CMK (cell line): ENCODE measurements around the gene IP6K1.
"Not testable (repeated sequence)": the region's sequence is repeated elsewhere in the genome, so short reads cannot be mapped to it uniquely, and the experiment has no call there.

ENCODE experiments used
- DNase-seq: peaks from one replicate; pipeline ENCODE4 v3.0.0-alpha.2; 2010; ENCODE audit warnings: low read depth

The IP6K1 gene

DNA sequence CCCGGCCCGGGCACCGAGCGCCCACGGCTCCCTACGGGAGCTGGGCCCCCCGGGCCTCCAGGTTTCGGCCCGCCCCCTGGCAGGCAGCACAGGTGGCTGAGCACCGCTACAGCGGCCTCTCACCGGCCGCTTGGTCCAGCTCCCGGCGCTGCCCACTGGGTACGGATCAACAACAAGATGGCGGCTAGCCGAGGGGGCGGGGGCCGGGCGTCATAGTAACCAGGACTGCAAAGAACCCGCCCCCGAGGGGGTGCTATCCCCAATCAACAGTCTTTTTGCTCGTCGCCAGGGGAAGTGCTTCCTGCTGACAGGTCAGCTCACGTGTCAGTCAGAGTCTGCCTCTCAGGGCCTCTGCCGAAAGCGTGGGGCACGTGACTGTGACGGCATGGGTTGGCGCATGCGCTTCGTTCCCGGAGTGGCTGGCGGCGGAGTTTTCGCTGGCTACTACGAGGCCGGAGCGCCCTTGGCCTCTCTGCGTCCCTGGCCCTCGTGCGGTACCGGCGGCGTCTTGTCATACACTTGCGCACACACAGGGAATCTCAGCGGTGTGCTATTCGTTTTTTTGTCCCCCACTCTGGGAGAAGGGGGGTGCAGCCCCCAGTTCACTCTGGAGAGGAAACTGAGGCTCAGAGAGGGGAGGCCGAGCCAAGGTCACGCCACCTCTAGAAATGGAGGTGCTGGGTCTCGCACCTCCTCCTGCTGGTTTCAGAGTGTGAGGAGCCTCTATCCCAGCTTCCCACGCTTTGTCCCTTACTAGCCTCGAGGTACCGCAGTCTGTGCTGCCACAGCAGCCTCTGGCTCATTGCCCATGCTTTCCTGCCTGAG lies at the start of gene IP6K1:
Gene IP6K1 (minus strand): TSS at position 186 of the 825 bp plus-strand sequence. CDS start 38,502 bp downstream, outside the sequence.
- DNase-seq: peak; percentile 100

DNA sequence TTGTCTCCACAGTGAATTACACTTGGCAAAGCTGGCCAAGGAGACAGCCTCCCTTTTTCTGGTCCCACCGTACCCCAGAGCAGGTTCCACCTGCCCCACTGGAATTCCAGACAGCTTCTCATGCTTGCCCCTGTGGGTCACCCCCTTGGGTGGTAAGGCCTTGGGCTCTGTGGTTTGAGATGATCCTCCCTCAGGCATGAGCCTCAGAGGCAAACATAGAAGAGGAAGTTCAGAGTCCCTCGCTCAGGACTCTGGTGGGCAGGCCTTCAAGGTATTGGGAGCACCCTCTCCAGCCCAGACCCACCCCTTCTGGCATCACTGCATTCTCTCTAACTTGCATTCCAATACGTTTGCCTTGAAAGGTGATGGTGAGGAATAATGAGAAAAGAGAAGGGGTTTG lies 45.0 kb upstream of the IP6K1 start:
- DNase-seq: no peak

DNA sequence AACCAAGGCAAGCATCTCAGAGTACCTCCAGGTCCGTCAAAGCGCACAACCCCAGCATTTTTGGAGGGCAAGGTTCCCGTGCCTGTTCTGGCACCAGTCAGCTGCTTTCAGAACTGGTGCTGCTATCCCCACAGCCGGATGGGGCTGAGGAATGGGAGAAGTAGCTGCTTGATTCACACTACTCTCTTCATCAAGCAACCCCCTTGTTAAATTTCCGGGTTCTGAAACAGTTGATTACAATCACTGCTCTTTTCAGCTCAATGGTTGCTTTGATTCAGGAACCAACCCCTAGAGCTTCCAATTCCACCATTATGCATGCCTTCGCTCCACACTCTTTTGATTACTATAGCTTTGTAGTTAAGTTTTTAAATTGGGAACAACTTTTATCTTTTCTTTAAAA lies 39.7 kb upstream of the IP6K1 start:
- no peak for DNase-seq

DNA sequence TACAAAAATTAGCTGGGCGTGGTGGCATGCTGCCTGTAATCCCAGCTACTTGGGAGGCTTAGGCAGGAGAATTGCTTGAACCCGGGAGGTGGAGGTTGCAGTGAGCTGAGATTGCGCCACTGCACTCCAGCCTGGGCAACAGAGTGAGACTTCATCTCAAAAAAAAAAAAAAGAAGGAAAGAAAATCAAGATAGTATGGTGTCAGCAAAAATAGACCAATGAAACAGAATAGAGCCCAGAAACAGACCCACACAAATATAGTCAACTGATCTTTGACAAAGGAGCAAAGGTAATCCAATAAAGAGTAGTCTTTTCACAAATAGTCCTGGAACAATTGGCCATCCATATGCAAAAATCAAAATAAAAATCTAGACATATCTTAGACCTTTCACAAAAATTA lies 36.8 kb upstream of the IP6K1 start:
- not testable (repeated sequence) for DNase-seq

DNA sequence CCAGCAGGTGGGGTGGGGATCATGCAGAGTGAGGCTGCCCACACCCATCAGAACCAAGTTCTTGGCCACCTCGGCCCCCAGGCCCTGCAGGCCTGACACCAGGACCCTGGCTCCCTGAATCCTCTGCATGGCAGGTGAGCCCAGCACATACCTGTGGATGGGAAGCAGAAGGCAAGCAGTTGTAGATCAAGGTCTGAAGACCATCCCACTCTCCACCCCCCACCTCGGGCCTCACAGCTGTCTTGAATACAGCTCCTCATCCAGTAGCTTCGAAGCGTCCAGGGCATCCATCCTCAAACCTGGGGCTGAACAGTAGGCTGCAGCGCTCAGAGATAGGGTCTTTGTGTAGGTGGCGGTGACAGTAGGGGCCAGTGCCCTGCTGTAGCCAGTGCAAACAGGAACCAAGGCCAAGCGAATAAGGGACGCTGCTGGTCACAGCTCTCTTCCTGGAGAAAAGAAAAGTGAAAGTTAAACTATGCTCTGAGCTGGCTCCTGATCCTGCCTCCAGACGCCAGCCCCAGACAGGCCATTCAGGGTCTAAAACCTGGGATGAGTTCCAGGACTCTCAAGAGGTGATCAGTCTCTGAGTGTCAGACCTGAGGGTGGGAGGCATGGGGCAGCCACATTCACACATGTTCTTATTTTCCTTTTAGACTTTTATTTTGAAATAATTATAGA lies 27.3 kb upstream of the IP6K1 start, which contains the start of gene UBA7:
Gene UBA7 (minus strand): TSS at position 457 of the 678 bp plus-strand sequence. CDS start 166 bp downstream, at position 291.
- DNase-seq: no peak

DNA sequence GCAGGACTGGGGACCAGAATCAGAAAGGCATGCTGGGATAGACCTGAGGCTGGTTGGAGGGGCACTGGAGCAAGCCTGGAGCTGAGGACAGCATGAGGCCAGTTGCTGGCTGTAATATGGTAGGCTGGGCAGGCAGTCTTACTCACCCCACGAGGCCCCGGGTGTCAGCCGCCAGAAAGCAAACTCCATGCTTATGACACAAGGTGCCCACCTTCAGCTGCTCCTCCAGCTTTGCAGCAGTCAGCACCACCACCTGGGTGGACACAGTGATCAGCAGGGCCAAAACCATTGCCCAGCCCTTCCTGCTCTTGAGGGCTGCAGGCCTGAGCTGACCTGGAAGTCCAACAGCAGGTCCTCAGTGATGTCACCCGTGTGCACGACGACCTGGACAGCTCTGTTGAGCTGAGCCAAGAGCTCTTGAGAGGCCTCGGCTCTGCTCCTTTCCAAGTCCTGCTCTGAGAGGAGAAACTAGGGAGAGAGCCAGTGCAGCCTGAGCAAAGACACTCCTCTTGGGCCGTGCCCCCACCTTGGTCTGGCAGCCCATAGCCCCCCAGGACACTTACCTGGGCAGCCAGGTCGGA lies 26.7 kb upstream of the IP6K1 start:
- DNase-seq: no peak

DNA sequence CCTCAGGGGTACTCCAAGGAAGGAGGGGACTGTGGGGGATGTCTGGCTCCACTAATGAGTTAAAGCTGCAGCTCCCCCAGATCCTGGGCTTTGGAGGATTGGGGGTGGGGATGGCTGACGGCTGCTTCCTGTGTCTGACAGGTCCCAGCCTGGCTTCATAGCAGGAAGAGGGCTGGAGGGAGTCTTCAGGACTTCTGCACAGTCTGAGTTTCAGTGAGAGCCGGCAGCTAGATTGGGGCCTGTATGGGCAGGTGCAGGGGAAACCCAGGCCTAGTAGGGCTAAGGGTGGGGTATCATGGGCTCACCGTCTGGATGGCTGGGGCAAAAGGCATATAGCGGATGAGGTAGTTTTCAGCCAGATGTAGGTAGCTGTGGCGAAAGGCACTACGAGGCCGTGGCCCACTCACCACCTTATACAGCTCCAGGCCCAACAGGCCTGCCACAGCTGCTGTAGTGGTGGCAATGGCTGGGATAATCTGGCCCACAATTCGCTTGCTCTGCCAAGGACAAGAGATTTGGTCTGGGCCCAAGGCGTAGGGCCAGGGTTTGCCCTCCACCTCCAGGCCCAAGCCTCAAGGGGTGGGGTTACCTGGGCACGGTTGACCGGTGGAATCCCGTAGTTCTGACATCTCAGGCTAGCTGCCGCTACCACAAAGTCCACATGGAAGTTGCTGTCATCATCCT lies 21.2 kb upstream of the IP6K1 start:
- peak; percentile 87 for DNase-seq

DNA sequence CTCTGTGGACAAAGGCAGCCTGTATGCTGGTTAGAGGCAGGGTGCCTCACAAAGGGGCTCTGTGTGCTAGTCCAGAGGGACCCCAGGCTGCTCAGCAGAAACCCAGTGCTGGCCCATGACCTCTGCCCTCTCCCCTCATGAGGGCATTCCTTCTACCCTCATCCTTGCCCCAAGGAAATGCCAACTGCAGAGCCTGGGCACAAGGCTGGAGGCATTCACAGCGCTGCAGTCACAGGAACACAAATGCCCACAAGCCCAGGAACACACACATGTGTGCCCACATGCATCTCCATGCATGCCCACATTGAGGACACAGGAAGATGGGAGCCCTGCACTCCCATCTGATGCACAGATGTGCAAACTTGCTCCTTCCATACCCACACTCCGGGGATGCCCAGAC lies 20.5 kb upstream of the IP6K1 start:
- DNase-seq: no peak

DNA sequence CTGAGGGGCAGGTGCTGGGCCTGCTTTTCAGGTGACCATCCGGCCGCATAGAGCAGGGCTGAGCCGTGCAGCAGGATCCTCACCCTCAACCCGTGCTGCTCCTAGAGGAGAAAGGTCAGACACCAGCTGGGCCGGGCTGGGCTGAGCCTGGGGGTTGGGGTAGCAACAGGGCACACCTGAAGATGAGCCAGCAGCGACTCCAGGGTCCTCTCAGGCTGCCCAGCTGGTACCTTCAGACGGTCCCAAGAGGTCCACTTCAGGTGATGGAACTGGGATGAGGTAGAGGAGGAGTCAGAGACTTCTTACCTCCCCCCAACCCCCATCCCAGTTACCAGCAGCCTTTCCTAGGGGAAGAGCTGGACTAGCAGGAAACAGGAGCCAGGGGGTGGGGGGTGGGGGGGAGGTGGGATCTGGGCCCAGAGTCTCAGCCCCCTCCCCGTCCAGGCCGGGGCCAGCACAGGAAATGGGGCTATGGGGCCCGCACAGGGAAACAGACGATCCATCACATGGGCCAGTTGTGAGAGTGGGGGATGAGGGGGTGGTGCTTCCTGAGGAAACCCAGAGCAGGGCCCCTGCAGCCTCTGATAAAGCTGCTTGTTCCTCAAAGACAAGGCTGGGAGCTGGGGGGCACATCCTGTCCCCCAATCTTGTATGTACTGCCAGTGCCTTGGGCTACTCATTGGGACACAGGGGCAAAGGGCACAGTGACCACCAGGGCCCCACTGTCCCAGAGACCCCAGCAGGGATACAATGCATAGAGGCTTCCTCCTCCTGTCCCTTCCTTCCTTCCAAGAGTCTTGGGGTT lies 19.8 kb upstream of the IP6K1 start:
- DNase-seq: peak; percentile 95

DNA sequence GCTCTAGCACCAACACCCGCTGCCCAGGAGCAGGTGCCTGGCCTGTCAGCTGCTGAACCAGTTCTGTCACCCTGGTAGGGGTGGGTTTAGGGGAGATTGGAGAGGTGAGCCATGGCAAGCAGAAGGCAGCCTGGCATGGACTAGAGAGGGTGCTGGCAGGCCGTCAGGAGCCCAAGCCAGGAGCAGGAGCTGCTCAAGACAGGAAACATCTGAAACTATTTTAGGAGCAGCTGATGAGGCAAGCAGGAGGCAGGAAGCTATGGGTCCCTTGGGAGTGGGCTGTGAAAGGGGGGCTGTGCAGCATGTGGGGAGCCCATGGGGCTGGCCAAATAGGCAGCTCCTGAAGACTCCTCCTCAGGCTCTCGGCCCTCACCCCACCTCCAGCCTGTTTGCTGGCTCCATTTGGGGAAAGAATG lies 19.0 kb upstream of the IP6K1 start:
- no peak for DNase-seq

DNA sequence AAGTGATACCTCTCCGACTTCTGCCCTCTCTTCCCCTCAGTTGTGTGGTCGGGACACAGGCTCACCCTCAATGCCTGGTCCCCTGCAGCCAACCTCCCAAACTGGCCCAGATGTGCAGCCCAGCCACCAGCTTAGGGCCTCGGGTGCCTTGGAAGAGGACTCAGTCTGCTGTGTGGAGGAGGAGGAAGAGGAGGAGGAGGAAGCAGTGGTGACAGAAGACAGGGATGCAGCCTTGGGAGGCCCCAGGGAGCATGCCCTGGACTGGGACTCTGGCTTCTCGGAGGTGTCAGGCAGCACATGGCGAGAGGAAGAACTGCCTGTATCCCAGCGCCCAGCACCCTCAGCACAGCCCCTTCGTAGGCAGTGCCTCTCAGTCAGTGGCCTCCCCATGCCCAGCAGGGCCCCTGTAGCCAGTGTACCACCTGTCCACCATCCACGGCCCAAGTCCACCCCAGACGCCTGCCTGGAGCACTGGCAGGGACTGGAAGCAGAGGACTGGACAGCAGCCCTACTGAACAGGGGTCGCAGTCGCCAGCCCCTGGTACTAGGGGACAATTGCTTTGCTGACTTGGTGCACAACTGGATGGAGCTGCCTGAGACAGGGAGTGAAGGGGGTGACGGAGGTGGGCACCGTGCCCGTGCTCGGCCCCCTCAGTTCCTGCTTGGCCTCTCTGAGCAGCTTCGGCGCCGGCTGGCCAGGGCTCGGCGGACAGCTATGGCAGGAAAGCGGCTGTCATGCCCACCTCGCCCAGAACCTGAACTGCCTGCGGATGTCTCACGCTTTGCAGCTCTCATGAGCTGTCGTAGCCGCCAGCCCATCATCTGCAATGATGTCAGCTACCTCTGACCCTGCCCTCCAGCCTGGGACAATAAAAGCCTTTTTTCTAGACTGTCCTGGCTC lies 18.0 kb upstream of the IP6K1 start:
- DNase-seq: no peak

DNA sequence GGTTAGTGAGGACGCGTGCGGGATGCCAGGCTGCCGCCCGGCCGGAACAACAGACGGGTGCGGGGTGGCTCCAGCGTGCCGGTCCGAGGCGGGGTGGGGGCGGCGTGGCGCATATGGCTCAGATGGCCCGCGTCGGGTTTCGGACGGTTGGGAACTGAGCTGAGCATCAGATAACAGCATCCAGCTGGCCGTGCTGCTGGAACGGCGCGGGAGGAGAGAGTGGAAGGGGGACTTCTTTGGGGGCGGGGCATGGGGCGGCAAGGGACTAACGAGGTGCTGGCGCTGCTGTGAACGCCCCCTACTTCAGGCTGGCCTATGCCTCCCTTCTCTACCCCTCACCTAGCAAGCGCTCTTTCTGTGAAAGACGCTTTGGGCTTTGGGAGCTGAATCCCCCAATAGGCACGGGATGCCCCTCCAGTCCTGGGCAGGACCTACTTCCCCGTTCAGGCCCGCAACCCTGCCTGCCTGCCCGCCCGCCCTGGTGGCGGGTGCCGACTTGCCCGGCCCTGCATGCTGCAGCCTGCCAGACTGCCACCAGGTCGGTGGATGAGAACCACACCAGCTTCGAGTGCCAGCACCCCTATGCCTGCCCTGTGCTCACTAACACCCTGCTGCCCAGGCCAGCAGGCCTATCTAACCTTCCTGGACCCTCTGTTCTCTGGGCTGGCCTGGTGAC lies 17.3 kb upstream of the IP6K1 start:
- peak; percentile 74 for DNase-seq

DNA sequence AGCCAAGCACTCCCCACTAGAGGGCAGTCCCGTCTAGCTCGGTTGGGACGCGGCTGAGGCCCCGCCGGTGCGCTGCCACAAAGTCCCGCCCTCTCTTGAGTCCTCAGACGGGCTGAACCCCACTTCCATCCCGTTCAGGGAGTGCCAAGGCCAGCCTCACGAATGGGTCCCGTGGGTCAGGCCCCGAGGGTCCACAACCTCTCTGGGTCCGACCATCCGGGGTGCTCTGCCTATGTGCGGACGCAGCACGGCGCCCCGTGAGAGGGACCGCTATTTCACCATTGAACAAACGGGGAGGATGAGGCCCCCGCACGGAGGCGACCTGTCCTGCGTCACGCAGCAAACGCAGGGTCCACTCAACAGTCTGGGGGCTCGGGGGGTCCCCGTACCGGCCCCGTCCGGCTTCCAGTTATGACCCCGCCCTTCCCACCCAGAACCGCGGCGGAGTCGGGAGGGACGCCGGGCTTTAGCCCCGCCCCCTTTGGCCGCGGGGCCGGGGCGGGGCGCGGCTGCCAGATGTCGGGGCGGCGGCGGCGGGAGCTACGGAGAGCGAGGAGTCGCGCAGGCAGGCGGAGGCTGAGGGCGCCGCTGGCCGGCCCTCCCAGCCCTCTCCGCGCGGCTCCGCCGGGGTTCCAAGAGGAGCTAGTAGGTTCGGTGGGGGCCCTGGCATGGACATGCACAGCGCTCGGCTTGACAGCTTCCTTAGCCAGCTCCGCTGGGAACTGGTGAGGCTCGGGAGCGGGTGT lies 16.6 kb upstream of the IP6K1 start, which contains the start of gene INKA1:
Gene INKA1 (plus strand): TSS at position 543 of the 746 bp plus-strand sequence. CDS start 132 bp downstream, at position 675.
- peak; percentile 82 for DNase-seq

DNA sequence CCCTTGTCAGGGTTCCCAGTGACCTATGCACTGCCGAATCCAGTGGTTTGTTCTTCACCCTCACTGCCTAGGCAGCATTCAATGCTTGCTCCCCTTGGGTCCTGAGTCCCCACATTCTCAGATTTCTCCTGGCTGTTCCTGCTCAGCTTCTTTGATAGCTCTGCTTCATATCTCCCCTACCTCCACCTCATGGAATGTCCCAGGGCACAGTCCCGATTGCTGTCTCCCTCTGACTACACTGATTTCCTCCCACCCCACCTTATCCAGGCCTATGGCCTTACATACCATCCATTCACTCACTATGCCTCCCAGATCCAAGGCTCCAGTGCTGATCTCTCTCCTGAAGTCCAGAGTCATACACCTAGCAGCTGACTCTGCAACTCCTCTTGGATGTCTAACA lies 14.8 kb upstream of the IP6K1 start:
- DNase-seq: no peak

DNA sequence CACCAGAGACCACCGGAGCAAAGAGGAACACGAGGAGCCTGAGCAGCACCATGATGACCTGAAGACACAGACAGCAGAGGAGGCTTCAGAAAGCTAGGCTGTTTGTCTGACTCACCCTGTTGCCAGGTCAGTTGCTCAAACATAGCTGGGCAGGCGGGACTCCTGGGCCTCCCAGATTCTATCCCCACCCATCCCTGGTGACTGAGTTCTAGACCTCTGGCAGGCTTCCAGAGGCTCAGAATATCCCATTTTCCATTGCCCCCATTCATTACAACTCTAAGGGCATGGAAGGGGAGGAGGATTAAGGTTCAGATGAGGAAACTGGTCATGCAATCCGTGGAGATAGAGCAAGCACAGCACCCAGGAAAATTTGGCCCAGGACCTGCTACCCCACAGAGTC lies 13.4 kb upstream of the IP6K1 start, which contains the start of gene CDHR4:
Gene CDHR4 (minus strand): TSS at position 113 of the 400 bp plus-strand sequence. CDS start 61 bp downstream, at position 52.
- DNase-seq: no peak

DNA sequence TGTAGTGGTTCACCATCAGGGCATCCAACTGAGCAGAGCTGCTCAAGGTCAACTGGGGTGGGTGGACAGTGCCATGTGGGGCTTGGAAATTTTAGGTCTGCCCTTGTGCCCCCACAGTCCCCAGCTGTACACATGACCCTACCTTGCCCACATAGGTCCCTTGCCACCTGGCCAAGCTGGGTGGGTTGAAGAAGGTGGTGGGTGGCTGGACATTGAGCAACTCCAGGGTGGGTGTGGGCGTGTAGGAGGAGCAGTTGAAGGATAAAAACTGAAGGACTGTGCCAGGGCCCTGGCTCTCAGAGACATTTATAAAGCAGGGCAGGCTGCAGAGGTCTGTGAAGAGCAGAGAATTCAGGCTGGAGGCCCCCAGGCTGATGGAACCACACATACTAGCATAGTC lies 12.8 kb upstream of the IP6K1 start:
- DNase-seq: no peak

DNA sequence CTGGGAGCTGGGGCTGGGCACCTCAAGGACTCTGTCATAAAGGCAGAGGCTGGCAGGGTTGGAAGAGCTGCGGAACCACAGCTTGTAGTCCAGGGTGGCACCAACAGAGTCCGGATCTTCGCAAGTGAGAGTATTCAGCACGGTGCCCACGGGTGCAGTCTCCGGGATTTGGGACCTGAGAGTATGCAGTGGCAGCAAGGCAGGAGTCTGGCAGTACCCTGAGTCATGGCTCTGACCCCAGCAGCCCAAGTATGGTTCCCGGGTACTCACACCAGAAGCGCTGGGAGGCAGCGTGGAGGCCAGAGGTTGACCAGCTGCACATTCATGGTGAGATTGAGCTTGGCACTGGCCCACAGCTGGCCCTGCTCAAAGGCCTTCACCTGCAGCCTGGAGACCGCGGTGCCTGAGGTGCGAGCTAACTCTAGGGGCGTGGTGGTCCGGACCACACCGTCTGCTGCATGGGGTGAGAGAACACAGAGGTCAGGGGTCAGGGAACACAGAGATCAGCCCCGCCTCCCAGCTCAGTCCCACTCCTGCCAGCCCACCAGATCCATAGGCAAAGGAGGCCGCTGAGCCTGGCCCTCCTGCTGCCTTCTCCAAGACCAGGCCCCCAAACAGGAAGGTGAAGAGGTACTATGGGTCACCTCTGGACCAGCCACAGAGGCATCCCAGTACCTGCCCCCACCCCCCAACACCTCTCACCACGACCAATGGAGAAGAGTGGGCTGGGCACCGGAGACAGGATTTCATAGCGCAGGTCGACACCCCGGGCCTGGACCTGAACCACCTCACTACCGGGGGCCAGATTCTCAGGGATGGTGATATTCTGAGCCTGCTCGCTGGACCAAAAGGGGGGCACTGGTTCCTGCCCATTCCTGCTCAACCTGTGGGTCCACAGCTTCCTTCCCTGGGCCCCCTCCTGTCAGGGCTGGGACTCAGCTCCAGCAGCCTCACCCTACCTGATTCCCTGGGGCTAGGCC lies 8.9 kb upstream of the IP6K1 start:
- DNase-seq: no peak

DNA sequence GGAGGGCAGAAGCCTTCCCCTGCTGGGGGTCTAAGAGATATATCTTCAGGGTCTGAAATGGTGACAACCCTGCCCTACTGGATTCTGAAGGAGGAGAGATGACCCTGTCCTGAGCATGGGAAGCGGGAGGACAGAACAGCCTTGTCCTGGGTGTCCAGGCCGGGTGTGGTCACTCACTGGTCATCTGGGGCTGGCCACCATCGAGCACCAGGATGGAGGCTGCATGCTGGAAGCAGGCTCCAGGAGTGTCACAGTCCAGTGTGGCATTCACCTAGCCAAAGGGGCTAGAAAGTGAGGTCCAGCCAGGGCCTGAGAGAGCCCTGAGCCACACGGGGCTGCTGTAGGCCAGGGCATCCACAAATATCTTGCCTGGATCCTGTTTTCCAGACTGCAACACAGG lies 8.1 kb upstream of the IP6K1 start:
- no peak for DNase-seq
